Measurements from ENCODE around the gene RGS14.
"Not testable (repeated sequence)": the region's sequence is repeated elsewhere in the genome, so short reads cannot be mapped to it uniquely, and the experiment has no call there.

RGS14 gene

DNA sequence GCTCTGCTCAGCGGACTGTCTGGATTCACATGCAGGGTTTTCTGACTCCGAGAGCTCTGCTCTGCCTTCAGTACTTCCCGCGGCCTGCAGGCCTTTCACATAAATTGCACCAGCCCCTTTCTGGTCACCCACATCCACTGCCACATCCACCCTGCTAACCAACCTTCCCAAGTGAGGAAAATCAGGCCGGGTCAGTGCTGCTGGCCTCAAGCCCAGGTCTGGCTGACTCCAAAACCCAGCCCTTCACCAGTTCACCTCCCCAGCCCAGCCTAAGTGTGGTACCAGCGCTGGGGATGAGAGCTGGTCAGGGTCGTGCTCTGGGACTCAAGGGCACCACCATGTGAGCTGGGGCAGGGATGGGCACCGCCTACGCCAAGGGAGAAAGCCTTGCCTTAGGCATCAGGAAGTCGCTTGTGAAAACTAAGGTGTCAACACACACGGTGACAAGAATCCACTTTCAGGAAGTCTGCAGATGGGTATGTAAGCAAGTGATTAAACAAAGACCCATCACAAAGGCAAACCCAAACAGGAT, 18.6 kb upstream of the RGS14 start:
- peak overlapping the region; percentile 37 for H3K27ac ChIP-seq
- no peak for TF ChIP-seq ZFX (IDR thresholded peaks at IDR 0.05)
- TF ChIP-seq, protein P1, sequence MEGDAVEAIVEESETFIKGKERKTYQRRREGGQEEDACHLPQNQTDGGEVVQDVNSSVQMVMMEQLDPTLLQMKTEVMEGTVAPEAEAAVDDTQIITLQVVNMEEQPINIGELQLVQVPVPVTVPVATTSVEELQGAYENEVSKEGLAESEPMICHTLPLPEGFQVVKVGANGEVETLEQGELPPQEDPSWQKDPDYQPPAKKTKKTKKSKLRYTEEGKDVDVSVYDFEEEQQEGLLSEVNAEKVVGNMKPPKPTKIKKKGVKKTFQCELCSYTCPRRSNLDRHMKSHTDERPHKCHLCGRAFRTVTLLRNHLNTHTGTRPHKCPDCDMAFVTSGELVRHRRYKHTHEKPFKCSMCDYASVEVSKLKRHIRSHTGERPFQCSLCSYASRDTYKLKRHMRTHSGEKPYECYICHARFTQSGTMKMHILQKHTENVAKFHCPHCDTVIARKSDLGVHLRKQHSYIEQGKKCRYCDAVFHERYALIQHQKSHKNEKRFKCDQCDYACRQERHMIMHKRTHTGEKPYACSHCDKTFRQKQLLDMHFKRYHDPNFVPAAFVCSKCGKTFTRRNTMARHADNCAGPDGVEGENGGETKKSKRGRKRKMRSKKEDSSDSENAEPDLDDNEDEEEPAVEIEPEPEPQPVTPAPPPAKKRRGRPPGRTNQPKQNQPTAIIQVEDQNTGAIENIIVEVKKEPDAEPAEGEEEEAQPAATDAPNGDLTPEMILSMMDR (conservative IDR thresholded peaks at IDR 0.05), result no peak

DNA sequence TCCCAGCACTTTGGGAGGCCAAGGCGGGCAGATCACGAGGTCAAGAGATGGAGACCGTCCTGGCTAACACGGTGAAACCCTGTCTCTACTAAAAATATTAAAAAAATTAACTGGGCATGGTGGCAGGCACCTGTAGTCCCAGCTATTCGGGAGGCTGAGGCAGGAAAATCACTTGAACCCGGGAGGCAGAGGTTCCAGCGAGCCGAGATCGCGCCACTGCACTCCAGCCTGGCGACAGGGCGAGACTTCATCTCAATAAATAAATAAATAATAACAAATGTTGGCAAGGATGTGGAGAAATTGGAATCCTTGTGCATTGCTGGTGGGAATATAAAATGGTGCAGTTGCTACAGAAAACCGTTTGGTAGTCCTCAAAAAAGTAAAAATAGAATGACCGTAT, 14.7 kb upstream of the RGS14 start:
- not testable (repeated sequence) for H3K27ac ChIP-seq

DNA sequence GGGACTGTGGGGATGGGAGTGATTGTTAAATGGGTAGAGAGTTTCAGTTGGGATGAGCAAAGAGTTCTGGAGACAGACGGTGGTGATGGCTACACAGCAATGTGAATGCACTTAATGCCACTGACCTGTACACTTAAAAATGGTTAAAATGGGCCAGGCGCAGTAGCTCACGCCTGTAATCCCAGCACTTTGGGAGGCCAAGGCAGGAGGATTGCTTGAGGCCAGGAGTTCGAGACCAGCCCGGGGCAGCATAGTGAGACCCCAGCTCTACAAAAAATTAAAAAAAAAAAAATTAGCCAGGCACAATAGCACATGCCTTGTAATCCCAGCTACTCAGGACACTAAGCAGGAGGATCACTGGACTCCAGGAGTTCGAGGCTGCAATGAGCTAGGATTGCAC, 13.9 kb upstream of the RGS14 start:
- no peak for TF ChIP-seq ZFX (IDR thresholded peaks at IDR 0.05)
- TF ChIP-seq, protein P1 (conservative IDR thresholded peaks at IDR 0.05), result no peak
- no peak overlapping the region for H3K27ac ChIP-seq

DNA sequence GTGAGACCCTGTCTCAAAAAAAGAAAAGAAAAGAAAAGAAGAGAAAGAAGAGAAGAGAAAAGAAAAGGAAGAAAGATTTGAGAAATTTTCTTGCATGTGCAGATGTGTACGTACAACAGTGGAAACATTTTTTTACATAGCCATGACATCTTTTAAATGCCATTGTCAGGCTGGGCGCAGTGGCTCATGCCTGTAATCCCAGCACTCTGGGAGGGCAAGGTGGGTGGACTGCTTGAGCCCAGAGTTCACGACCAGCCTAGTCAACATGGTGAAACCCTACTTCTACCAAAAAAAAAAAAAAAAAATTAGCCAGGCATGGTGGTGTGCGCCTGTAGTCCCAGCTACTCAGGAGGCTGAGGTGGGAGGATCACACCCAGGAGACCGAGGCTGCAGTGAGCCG, 12.8 kb upstream of the RGS14 start:
- TF ChIP-seq, protein P1 (conservative IDR thresholded peaks at IDR 0.05), result no peak
- TF ChIP-seq ZFX (IDR thresholded peaks at IDR 0.05), result no peak
- H3K27ac ChIP-seq, result no peak overlapping the region

DNA sequence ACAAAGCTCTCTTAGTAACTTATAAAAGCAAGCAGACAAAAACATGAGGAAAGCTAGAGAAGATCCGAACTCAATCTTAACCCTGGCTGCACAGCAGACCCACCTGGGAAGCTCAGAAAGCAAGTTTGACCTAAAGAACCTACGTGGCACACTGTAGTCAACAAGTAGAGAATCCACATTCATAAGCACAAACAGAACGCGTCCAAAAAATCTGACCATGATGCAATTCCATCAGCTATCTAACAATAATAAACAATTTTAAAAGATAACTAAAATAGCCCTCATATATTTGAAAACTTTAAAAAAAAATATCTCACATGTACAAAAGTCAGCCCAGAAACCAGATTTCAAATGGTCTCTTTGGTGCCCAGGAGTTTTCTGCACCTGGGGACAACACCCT, 10.9 kb upstream of the RGS14 start:
- no peak overlapping the region for H3K27ac ChIP-seq
- no peak for TF ChIP-seq ZFX (IDR thresholded peaks at IDR 0.05)
- TF ChIP-seq, protein P1 (conservative IDR thresholded peaks at IDR 0.05), result no peak

DNA sequence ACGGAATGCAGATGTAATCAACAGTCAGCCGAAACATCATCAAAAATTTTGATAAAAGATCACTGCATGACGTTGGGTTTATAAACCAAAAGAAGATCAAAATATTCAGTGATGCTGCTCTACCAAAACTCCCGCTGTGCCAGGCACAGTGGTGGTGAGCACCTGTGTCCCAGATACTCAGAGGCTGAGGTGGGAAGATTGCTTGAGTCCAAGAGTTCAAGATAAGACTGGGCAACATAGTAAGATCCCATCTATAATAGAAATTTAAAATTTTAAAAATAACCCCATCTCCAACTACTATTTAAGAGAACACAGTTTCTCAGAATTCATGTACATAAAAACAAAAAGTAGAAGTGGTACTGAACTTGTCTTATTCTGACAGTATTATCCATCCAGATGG, 10.0 kb upstream of the RGS14 start:
- H3K27ac ChIP-seq, result no peak overlapping the region
- TF ChIP-seq, protein P1 (conservative IDR thresholded peaks at IDR 0.05), result no peak
- TF ChIP-seq ZFX (IDR thresholded peaks at IDR 0.05), result no peak

DNA sequence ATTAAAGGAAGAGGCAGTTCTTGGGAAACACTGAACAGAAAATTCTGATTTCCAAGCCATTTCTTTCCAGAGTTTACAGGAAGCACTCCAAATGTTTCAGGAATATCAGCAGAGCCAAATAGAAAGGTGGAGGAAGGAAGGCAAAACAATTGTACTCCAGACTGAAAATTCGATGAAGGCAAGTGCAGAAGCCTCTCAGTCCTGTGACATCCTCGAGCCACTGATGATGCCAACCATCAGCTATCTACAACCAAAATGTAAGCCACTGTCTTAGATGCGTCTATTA, 8.4 kb upstream of the RGS14 start:
- no peak overlapping the region for H3K27ac ChIP-seq

DNA sequence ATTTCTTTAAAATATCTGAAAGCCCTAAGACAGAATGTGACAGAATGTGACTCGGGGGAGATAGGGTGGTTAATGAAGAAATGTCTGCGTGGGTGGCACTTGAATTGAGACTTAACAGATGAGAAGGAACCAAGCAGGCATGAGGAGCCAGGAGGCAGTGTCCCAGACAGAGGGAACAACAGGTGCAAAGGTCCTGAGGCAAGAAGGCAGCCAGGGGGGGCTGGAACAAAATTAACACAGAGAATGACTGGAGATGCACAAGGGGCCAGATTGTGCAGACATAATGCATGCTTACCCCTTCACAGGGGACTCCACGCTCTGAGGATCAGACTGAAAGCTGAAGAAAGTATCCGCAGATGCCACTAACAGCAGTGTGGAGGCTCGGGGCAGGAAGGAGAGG, 8.0 kb upstream of the RGS14 start:
- no peak for TF ChIP-seq ZFX (IDR thresholded peaks at IDR 0.05)
- TF ChIP-seq, protein P1 (conservative IDR thresholded peaks at IDR 0.05), result no peak
- H3K27ac ChIP-seq, result no peak overlapping the region

More for the DNA sequence above, 8.4 kb upstream of the RGS14 start:
- TF ChIP-seq, protein P1 (conservative IDR thresholded peaks at IDR 0.05), result no peak
- no peak for TF ChIP-seq ZFX (IDR thresholded peaks at IDR 0.05)

Data from C4-2B (cell line).